GM23248 (cell line): ENCODE data around the gene CRHR2. TPM values are rescaled to one million over a fixed set of nuclear protein-coding genes. Genes with fewer than 3 reads are reported as not detected.

Experiments used
- DNase-seq: peaks from one replicate; pipeline ENCODE4 v3.0.0-alpha.2; 2015
- H2AFZ ChIP-seq: fragments of 200-600 bp; sonication (generic); 2 replicates; pipeline ENCODE4 v1.6.1; 2016; ENCODE audit warnings: antibody characterized with exemption
- H3F3A ChIP-seq: fragments of 200-600 bp; sonication (generic); 2 replicates; pipeline ENCODE4 v1.6.1; 2016; ENCODE audit warnings: mild to moderate bottlenecking, antibody characterized with exemption, mixed run types; ENCODE audit not compliant: insufficient read depth
- H3K27ac ChIP-seq: fragments of 200-600 bp; sonication (generic); 2 replicates; pipeline ENCODE4 v1.5.1; 2016; ENCODE audit warnings: mild to moderate bottlenecking
- H3K27me3 ChIP-seq: fragments of 200-600 bp; sonication (generic); replicated peaks from 2 replicates; pipeline ENCODE4 v1.6.1; 2016; ENCODE audit warnings: mild to moderate bottlenecking; ENCODE audit not compliant: insufficient read depth
- H3K36me3 ChIP-seq: fragments of 200-600 bp; sonication (generic); 2 replicates; pipeline ENCODE4 v1.6.1; 2016; ENCODE audit warnings: low read depth, mild to moderate bottlenecking
- H3K4me1 ChIP-seq: fragments of 200-600 bp; sonication (generic); 2 replicates; pipeline ENCODE4 v1.6.1; 2016; ENCODE audit warnings: mild to moderate bottlenecking; ENCODE audit not compliant: insufficient read depth
- H3K4me2 ChIP-seq: fragments of 200-600 bp; sonication (generic); one replicate; pipeline ENCODE4 v1.6.1; 2016; ENCODE audit warnings: mild to moderate bottlenecking; ENCODE audit not compliant: unreplicated experiment
- H3K4me3 ChIP-seq: fragments of 200-600 bp; sonication (generic); 2 replicates; pipeline ENCODE4 v1.5.1; 2016; ENCODE audit warnings: mild to moderate bottlenecking
- H3K79me2 ChIP-seq: fragments of 200-600 bp; sonication (generic); 2 replicates; pipeline ENCODE4 v1.6.1; 2016; ENCODE audit warnings: mild to moderate bottlenecking; ENCODE audit not compliant: insufficient read depth
- H3K9ac ChIP-seq: fragments of 200-600 bp; sonication (generic); 2 replicates; pipeline ENCODE4 v1.6.1; 2016; ENCODE audit warnings: mild to moderate bottlenecking
- H3K9me2 ChIP-seq: fragments of 200-600 bp; sonication (generic); 2 replicates; pipeline ENCODE4 v1.6.1; 2016; ENCODE audit warnings: mixed run types, mild to moderate bottlenecking, moderate library complexity; ENCODE audit not compliant: insufficient read depth
- H3K9me3 ChIP-seq: fragments of 200-600 bp; sonication (generic); one replicate; pipeline ENCODE4 v1.6.1; 2017; ENCODE audit warnings: low read depth
- H4K20me1 ChIP-seq: fragments of 200-600 bp; sonication (generic); 2 replicates; pipeline ENCODE4 v1.6.0; 2016; ENCODE audit not compliant: insufficient read depth
- EZH2 ChIP-seq: fragments of 200-600 bp; sonication (generic); IDR thresholded peaks from 2 replicates; pipeline ENCODE4 v1.6.1; 2018; ENCODE audit warnings: antibody characterized with exemption, mild to moderate bottlenecking; ENCODE audit not compliant: insufficient read depth, poor library complexity, severe bottlenecking
- EZH2phosphoT487 ChIP-seq: fragments of 200-600 bp; sonication (generic); IDR thresholded peaks from 2 replicates; pipeline ENCODE4 v1.6.1; 2018; ENCODE audit warnings: antibody characterized with exemption, moderate library complexity, mild to moderate bottlenecking, low read depth; ENCODE audit not compliant: insufficient read depth
- WGBS, 2 experiments: methylation state at CpG; one replicate each; pipeline ENCODE4 v1.1.6; 2015 to 2017; ENCODE audit warnings: low lambda C conversion rate in 2 of 2, low coverage in 1 of 2; ENCODE audit errors: missing lambda C conversion rate in 2 of 2; 5-methylcytosine and 5-hydroxymethylcytosine counted together
- in situ Hi-C: fragments of 300-500 bp; cut with MboI; formaldehyde crosslinking; loops from 2 replicates; pipeline ENCODE4 v1.15.0; 2020
- polyA plus RNA-seq: library from polyadenylated mRNA; unstranded; fragments of >200 nt; fragmentation: Nextera tagmentation; extraction: Ambion mirVana; gene quantifications from 2 replicates; pipeline ENCODE4 v1.2.1, GENCODE V29; 2016
- total RNA-seq: library from RNA; depleted of rRNA; stranded (reverse); fragments of >200 nt; shearing (Covaris generic); gene quantifications from 2 replicates; pipeline ENCODE4 v1.2.3, GENCODE V29; 2014

Gene CRHR2
- total and polyA plus RNA-seq, 2 experiments from 2014 or later: 0.05 TPM; not detected in 1

- H3F3A ChIP-seq: peaks cover 60% of the 10 kb centered on the region
- no peak overlapping the region for H3K27ac ChIP-seq
- no peaks in the 10 kb centered on the region for H3K4me1 ChIP-seq
- H3K36me3 ChIP-seq: peaks cover 67% of the 10 kb centered on the region
- no peaks in the 10 kb centered on the region for H3K27me3 ChIP-seq
- no peaks in the 10 kb centered on the region for H4K20me1 ChIP-seq
- TF ChIP-seq EZH2 (no peak), EZH2phosphoT487 (no peak)
- in situ Hi-C loops: no loop called here
- no peak overlapping the region for H2AFZ ChIP-seq
- WGBS, 2 experiments: 69 to 71% methylated on average over 6 of the region's 6 CpGs
- no peak for DNase-seq
- H3K4me3 ChIP-seq: no peak overlapping the region
- no peaks in the 10 kb centered on the region for H3K9me3 ChIP-seq
- no peaks in the 10 kb centered on the region for H3K9me2 ChIP-seq
- peaks cover 77% of the 10 kb centered on the region for H3K79me2 ChIP-seq
- H3K9ac ChIP-seq: no peak overlapping the region
- no peak overlapping the region for H3K4me2 ChIP-seq
Observed at GRCh38 chr7:30634634-30635201, 47.5 kb downstream of the CRHR2 start.

DNA sequence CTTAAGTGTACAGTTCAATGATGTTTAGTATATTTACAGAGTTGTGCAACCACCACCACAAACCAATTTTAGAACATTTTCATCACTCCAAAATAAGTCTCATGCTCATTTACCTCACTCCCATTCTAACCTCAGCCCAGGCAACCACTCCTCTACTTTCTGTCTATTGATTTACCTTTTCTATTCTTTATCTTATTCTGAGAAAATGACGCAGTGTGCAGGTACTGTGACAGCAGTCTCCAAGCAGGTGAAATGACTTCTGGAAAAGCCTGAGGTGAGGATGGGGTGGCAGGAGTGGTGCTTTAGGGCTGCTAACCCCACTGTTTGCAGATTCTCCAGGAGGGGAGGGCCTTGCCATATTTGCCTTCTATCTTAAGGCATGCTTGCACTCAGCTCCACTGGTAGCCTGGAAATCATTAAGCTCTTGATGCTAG lies 48.0 kb downstream of the CRHR2 start:
- Histone ChIP-seq H4K20me1 (no peaks in the 10 kb centered on the region; the same call in 1 of the 2 replicates), H2AFZ (no peak overlapping the region), H3K79me2 (peaks cover 78% of the 10 kb centered on the region), H3K9ac (no peak overlapping the region), H3K36me3 (peaks cover 73% of the 10 kb centered on the region), H3K27me3 (no peaks in the 10 kb centered on the region), H3K4me3 (no peak overlapping the region), H3F3A (peaks cover 65% of the 10 kb centered on the region), H3K9me3 (no peaks in the 10 kb centered on the region), H3K4me1 (no peaks in the 10 kb centered on the region), H3K4me2 (no peak overlapping the region), H3K9me2 (no peaks in the 10 kb centered on the region), H3K27ac (no peak overlapping the region)
- no peak for DNase-seq
- TF ChIP-seq EZH2: no peak
- no peak for TF ChIP-seq EZH2phosphoT487
- 100% methylated on average over 1 of the region's 1 CpG for WGBS, 2 experiments
- in situ Hi-C loops: no loop called here

DNA sequence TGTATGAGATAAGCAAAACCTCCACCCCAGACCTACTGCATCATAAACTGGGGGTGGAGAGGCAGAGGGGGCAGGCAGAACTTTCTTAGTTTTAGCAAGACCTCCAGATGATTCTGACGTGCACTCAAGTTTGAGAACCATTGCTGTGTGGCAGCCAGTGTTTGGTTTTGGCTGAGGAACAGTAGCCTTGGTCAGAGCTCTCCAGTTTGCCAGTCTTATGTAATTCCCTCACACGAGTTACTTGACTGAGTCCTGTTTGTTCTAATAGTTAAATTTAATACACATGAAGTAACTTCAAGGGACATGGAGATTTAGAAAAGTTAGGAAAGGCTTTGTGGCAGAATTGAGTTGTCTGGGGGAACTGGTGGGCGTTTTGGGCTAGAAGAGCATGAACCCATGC lies 49.0 kb downstream of the CRHR2 start:
- H3K9me2 ChIP-seq: no peaks in the 10 kb centered on the region
- DNase-seq: no peak
- H4K20me1 ChIP-seq: no peaks in the 10 kb centered on the region; the same call in 1 of the 2 replicates
- H3K9me3 ChIP-seq: no peaks in the 10 kb centered on the region
- in situ Hi-C loops: no loop called here
- no peak overlapping the region for H3K9ac ChIP-seq
- H3K4me2 ChIP-seq: no peak overlapping the region
- no peak for TF ChIP-seq EZH2phosphoT487
- no peak for TF ChIP-seq EZH2
- H2AFZ ChIP-seq: no peak overlapping the region
- H3K27ac ChIP-seq: peak overlapping the region; percentile 16
- 85 to 94% methylated on average over 3 of the region's 3 CpGs for WGBS, 2 experiments
- H3K27me3 ChIP-seq: no peaks in the 10 kb centered on the region
- peaks cover 82% of the 10 kb centered on the region for H3K36me3 ChIP-seq
- H3K4me1 ChIP-seq: no peaks in the 10 kb centered on the region
- H3K79me2 ChIP-seq: peaks cover 86% of the 10 kb centered on the region
- H3K4me3 ChIP-seq: no peak overlapping the region
- H3F3A ChIP-seq: peaks cover 75% of the 10 kb centered on the region

DNA sequence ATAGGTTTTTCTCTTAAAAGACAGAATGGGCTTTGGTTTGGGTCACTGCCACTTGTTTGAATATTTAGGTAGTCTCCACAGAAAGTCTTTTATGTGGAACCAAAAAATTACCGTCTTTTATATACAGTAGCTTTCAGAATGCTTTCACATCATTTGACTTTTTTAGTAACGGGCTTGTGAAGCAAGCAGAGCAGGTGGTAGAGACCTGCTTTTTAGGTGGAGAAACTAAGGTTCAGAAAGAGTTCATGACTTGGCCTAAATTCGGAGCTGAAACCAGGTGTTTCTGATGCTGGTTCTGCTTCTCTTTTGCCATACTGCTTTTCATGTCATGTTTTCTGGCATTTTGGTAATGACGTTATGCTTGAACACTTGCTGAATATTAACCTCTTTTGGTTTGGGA lies 51.3 kb downstream of the CRHR2 start:
- H3K79me2 ChIP-seq: peaks cover 100% of the 10 kb centered on the region
- H2AFZ ChIP-seq: no peak overlapping the region
- H3K36me3 ChIP-seq: peaks cover 99% of the 10 kb centered on the region
- H3K27ac ChIP-seq: no peak overlapping the region
- 93 to 96% methylated on average over 4 of the region's 4 CpGs for whole genome bisulfite sequencing, 2 experiments
- DNase-seq: no peak
- H3F3A ChIP-seq: peaks cover 90% of the 10 kb centered on the region
- H3K27me3 ChIP-seq: no peaks in the 10 kb centered on the region
- no peaks in the 10 kb centered on the region; the same call in 1 of the 2 replicates for H4K20me1 ChIP-seq
- no peaks in the 10 kb centered on the region for H3K9me3 ChIP-seq
- H3K4me1 ChIP-seq: no peaks in the 10 kb centered on the region
- in situ Hi-C loops: no loop called here
- no peak overlapping the region for H3K4me3 ChIP-seq
- no peak overlapping the region for H3K4me2 ChIP-seq
- no peak overlapping the region for H3K9ac ChIP-seq
- H3K9me2 ChIP-seq: no peaks in the 10 kb centered on the region
- no peak for TF ChIP-seq EZH2phosphoT487
- TF ChIP-seq EZH2: no peak
